Neural cell (in vitro differentiated cells): ENCODE measurements around the gene SPECC1. TPM values are rescaled to one million over a fixed set of nuclear protein-coding genes. Genes with fewer than 3 reads are reported as not detected.

ENCODE experiments used
- H2AFZ ChIP-seq: fragments of 200-600, 300-800 bp; sonication (generic), shearing (Covaris generic); 2 replicates; pipeline ENCODE4 v1.6.0; 2014; ENCODE audit warnings: low read depth, mild to moderate bottlenecking, antibody characterized with exemption, low read length, moderate library complexity
- H3F3A ChIP-seq: fragments of 200-600 bp; shearing (Covaris generic); 2 replicates; pipeline ENCODE4 v1.6.1; 2016; ENCODE audit warnings: mild to moderate bottlenecking, moderate library complexity, mixed read lengths, antibody characterized with exemption, low read length; ENCODE audit not compliant: insufficient read depth, poor library complexity, severe bottlenecking
- H3K27ac ChIP-seq: fragments of 200-600, 300-800 bp; sonication (generic), shearing (Covaris generic); 2 replicates; pipeline ENCODE4 v1.5.1; 2014; ENCODE audit warnings: mild to moderate bottlenecking, low read length, moderate library complexity
- H3K27me3 ChIP-seq: fragments of 300-800, 200-600 bp; sonication (generic), shearing (Covaris generic); 2 replicates; pipeline ENCODE4 v1.6.0; 2014; ENCODE audit warnings: mild to moderate bottlenecking, low read depth, low read length, moderate library complexity; ENCODE audit not compliant: insufficient read depth
- H3K36me3 ChIP-seq: fragments of 300-800, 200-600 bp; sonication (generic), shearing (Covaris generic); 2 replicates; pipeline ENCODE4 v1.5.1; 2014; ENCODE audit warnings: mild to moderate bottlenecking, antibody characterized with exemption, low read length, moderate library complexity; ENCODE audit not compliant: insufficient read depth
- H3K4me2 ChIP-seq: fragments of 300-800, 200-600 bp; sonication (generic), shearing (Covaris generic); 2 replicates; pipeline ENCODE4 v1.6.0; 2014; ENCODE audit warnings: mild to moderate bottlenecking, low read length
- H3K4me3 ChIP-seq: fragments of 300-800, 200-600 bp; sonication (generic), shearing (Covaris generic); 2 replicates; pipeline ENCODE4 v1.5.1; 2014; ENCODE audit warnings: mild to moderate bottlenecking, low read length, moderate library complexity
- H3K79me2 ChIP-seq: fragments of 200-600 bp; shearing (Covaris generic); replicated peaks from 2 replicates; pipeline ENCODE4 v1.6.0; 2014; ENCODE audit warnings: mild to moderate bottlenecking, low read length, moderate library complexity; ENCODE audit not compliant: insufficient read depth
- H3K9ac ChIP-seq: fragments of 300-800, 200-600 bp; sonication (generic), shearing (Covaris generic); 2 replicates; pipeline ENCODE4 v1.6.1; 2016; ENCODE audit warnings: mild to moderate bottlenecking, low read length, mixed read lengths
- H3K9me2 ChIP-seq: fragments of 200-600 bp; shearing (Covaris generic); 2 replicates; pipeline ENCODE4 v1.6.1; 2016; ENCODE audit warnings: mild to moderate bottlenecking, low read length, mixed read lengths; ENCODE audit not compliant: insufficient read depth
- H3K9me3 ChIP-seq: fragments of 200-600, 300-800 bp; sonication (generic), shearing (Covaris generic); 2 replicates; pipeline ENCODE4 v1.6.1; 2016; ENCODE audit warnings: mild to moderate bottlenecking, mixed run types, low read length, moderate library complexity, mixed read lengths
- H4K20me1 ChIP-seq: fragments of 200-600 bp; shearing (Covaris generic); 2 replicates; pipeline ENCODE4 v1.6.1; 2016; ENCODE audit warnings: mild to moderate bottlenecking, mixed run types; ENCODE audit not compliant: insufficient read depth
- EP300 ChIP-seq: fragments of 450-650 bp; conservative IDR thresholded peaks from 2 replicates; pipeline ENCODE4 v1.6.1; 2014; ENCODE audit warnings: antibody characterized with exemption, mild to moderate bottlenecking, moderate library complexity; ENCODE audit not compliant: poor library complexity, severe bottlenecking
- EZH2 ChIP-seq: fragments of 200-600, 300-800 bp; shearing (Covaris generic), sonication (generic); IDR thresholded peaks from 2 replicates; pipeline ENCODE4 v1.6.1; 2014; ENCODE audit warnings: antibody characterized with exemption, low read length, borderline replicate concordance, mild to moderate bottlenecking; ENCODE audit not compliant: insufficient read depth, poor library complexity, severe bottlenecking
- MXI1 ChIP-seq: fragments of 450-650 bp; conservative IDR thresholded peaks from 2 replicates; pipeline ENCODE4 v1.6.1; 2014; ENCODE audit warnings: antibody characterized with exemption, mild to moderate bottlenecking; ENCODE audit not compliant: poor library complexity, severe bottlenecking
- POLR2AphosphoS5 ChIP-seq: IDR thresholded peaks from 2 replicates; pipeline ENCODE4 v1.6.1; 2012
- RAD21 ChIP-seq: fragments of 450-650 bp; conservative IDR thresholded peaks from 2 replicates; pipeline ENCODE4 v1.6.1; 2014; ENCODE audit warnings: antibody characterized with exemption, mild to moderate bottlenecking, moderate library complexity
- SMC3 ChIP-seq: fragments of 450-650 bp; conservative IDR thresholded peaks from 2 replicates; pipeline ENCODE4 v1.6.1; 2014; ENCODE audit warnings: antibody characterized with exemption, mild to moderate bottlenecking, moderate library complexity; ENCODE audit not compliant: poor library complexity
- TAF1 ChIP-seq: IDR thresholded peaks from 2 replicates; pipeline ENCODE4 v1.6.1; 2012; ENCODE audit warnings: low read depth
- polyA plus RNA-seq: library from polyadenylated mRNA; depleted of rRNA; stranded (reverse); fragments of >200 nt; gene quantifications from 2 replicates; pipeline ENCODE4 v1.2.3, GENCODE V29; 2014
- TF ChIP-seq, protein P1 (sequence below): fragments of 450-650 bp; IDR thresholded peaks from 2 replicates; pipeline ENCODE4 v1.5.1; 2014; ENCODE audit warnings: antibody characterized with exemption, mild to moderate bottlenecking, moderate library complexity; ENCODE audit not compliant: poor library complexity, severe bottlenecking
- TF ChIP-seq, protein P2 (sequence below): IDR thresholded peaks from 2 replicates; pipeline ENCODE4 v1.6.1; 2012; ENCODE audit warnings: borderline replicate concordance

SPECC1 gene
- polyA plus RNA-seq, 1 donor from 2014 or later: 8.6 TPM

DNA sequence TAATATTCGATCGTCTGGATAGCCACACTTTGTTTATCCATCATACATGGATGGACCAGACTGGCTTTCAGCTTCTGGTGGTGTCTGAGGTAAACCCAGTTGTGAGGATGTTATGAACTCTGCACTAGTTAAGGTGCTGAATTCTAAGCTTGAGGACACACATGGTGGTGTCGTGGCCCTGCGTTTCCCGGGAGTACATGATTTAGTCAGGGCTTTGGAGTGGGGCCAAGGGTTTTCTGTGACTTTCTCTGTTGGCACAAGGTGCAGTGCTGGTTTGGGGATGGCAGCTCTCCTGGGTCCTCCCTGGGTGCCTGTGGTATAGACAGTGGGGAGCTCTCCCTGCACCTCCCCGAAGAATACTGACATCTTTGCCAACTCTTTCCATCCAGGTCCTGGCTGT, 116.6 kb downstream of the SPECC1 start:
- no peak overlapping the region for H3K27ac ChIP-seq
- no peak overlapping the region for H3K4me3 ChIP-seq
- H3K9me2 ChIP-seq: no peaks in the 10 kb centered on the region
- no peaks in the 10 kb centered on the region for H4K20me1 ChIP-seq
- H3K4me2 ChIP-seq: no peak overlapping the region
- H3K79me2 ChIP-seq: no peaks in the 10 kb centered on the region
- H3K9ac ChIP-seq: no peak overlapping the region
- TF ChIP-seq RAD21 (no peak), EP300 (no peak), SMC3 (no peak), EZH2 (no peak), MXI1 (no peak), POLR2AphosphoS5 (no peak), TAF1 (no peak)
- TF ChIP-seq, protein P1, sequence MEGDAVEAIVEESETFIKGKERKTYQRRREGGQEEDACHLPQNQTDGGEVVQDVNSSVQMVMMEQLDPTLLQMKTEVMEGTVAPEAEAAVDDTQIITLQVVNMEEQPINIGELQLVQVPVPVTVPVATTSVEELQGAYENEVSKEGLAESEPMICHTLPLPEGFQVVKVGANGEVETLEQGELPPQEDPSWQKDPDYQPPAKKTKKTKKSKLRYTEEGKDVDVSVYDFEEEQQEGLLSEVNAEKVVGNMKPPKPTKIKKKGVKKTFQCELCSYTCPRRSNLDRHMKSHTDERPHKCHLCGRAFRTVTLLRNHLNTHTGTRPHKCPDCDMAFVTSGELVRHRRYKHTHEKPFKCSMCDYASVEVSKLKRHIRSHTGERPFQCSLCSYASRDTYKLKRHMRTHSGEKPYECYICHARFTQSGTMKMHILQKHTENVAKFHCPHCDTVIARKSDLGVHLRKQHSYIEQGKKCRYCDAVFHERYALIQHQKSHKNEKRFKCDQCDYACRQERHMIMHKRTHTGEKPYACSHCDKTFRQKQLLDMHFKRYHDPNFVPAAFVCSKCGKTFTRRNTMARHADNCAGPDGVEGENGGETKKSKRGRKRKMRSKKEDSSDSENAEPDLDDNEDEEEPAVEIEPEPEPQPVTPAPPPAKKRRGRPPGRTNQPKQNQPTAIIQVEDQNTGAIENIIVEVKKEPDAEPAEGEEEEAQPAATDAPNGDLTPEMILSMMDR: no peak
- TF ChIP-seq, protein P2, sequence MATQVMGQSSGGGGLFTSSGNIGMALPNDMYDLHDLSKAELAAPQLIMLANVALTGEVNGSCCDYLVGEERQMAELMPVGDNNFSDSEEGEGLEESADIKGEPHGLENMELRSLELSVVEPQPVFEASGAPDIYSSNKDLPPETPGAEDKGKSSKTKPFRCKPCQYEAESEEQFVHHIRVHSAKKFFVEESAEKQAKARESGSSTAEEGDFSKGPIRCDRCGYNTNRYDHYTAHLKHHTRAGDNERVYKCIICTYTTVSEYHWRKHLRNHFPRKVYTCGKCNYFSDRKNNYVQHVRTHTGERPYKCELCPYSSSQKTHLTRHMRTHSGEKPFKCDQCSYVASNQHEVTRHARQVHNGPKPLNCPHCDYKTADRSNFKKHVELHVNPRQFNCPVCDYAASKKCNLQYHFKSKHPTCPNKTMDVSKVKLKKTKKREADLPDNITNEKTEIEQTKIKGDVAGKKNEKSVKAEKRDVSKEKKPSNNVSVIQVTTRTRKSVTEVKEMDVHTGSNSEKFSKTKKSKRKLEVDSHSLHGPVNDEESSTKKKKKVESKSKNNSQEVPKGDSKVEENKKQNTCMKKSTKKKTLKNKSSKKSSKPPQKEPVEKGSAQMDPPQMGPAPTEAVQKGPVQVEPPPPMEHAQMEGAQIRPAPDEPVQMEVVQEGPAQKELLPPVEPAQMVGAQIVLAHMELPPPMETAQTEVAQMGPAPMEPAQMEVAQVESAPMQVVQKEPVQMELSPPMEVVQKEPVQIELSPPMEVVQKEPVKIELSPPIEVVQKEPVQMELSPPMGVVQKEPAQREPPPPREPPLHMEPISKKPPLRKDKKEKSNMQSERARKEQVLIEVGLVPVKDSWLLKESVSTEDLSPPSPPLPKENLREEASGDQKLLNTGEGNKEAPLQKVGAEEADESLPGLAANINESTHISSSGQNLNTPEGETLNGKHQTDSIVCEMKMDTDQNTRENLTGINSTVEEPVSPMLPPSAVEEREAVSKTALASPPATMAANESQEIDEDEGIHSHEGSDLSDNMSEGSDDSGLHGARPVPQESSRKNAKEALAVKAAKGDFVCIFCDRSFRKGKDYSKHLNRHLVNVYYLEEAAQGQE: no peak
- no peaks in the 10 kb centered on the region for H3K9me3 ChIP-seq
- H3K36me3 ChIP-seq: no peaks in the 10 kb centered on the region
- H3K27me3 ChIP-seq: no peaks in the 10 kb centered on the region
- no peak overlapping the region for H2AFZ ChIP-seq
- no peaks in the 10 kb centered on the region for H3F3A ChIP-seq

DNA sequence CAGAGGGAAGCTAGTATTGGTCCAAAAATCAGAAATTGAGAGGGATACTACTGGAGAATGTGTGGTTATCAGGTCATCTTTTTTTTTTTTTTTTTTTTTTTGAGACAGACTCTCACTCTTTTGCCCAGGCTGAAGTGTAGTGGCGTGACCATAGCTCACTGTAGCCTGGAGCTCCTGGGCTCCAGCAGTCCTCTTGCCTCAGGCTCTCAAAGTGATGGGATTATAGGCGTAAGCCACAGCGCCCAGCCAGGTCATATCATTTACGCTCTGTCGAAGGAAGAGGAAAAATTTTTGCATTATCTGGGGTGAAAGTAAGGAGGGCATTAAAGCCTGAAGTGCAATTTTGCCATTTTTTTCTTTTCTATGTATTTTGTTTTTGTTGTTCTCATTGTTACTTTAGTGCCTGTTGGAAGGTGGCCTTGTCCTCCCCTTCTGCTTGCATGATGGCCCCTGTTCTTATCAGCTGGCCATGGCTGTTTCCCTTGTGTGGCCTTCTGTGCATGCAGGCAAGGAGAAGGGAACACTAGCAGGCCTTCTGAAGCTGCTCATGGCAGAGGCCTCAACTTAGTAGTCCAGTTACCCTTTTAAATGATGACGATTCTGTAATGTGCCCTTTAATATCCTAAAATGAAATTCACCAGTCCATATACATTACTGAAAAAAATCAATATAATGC, 118.3 kb downstream of the SPECC1 start:
- H4K20me1 ChIP-seq: no peaks in the 10 kb centered on the region
- no peaks in the 10 kb centered on the region for H3K9me3 ChIP-seq
- TF ChIP-seq, protein P1: no peak
- TF ChIP-seq MXI1 (no peak), SMC3 (no peak), POLR2AphosphoS5 (no peak), EZH2 (no peak), EP300 (no peak), TAF1 (no peak), RAD21 (no peak)
- TF ChIP-seq, protein P2: no peak
- H3K27me3 ChIP-seq: no peaks in the 10 kb centered on the region
- H3K4me2 ChIP-seq: no peak overlapping the region
- H3K27ac ChIP-seq: no peak overlapping the region
- no peaks in the 10 kb centered on the region for H3K79me2 ChIP-seq
- no peaks in the 10 kb centered on the region for H3F3A ChIP-seq
- no peak overlapping the region for H3K9ac ChIP-seq
- no peaks in the 10 kb centered on the region for H3K9me2 ChIP-seq
- no peak overlapping the region for H2AFZ ChIP-seq
- H3K4me3 ChIP-seq: no peak overlapping the region
- H3K36me3 ChIP-seq: no peaks in the 10 kb centered on the region
